ENCODE results near the gene PPP2R3C.
"Not testable (repeated sequence)": the region's sequence is repeated elsewhere in the genome, so short reads cannot be mapped to it uniquely, and the experiment has no call there.

The PPP2R3C gene

DNA sequence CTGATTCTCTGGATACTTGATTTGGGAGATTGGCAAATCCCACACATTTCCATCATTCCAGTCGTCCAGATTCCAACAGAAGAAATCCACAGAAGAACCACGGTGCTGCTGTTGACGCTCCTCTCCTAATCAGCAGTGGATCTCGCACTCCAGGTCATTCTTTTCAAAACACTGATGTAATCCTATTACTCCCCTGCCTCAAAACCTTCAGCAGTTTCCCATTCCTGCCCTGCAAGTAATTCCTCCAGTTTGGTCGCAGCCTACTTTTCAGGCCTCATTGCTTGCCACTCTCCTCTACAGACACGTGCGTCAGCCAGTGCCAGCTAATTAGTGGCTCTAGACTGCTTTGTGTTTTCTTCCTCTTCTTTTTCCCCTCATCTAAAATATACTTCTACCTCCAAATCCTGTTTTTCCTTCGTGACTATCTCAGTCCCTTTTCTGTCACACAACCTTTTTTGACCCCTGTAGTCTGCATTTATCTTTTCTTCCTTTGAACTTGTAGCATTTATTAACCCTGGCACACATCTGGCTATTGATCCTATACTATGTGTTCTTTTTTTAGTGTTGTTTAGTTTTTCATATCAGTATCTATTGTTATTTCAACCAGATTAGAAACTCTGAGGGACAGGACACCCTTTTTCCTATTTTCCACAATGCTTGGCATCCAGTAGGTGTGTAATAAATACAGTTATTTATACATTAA, 37.3 kb upstream of the PPP2R3C start:
- DNase-seq (ENCODE audit: extremely low read depth, low read depth): no peak
- TF ChIP-seq, protein P1, sequence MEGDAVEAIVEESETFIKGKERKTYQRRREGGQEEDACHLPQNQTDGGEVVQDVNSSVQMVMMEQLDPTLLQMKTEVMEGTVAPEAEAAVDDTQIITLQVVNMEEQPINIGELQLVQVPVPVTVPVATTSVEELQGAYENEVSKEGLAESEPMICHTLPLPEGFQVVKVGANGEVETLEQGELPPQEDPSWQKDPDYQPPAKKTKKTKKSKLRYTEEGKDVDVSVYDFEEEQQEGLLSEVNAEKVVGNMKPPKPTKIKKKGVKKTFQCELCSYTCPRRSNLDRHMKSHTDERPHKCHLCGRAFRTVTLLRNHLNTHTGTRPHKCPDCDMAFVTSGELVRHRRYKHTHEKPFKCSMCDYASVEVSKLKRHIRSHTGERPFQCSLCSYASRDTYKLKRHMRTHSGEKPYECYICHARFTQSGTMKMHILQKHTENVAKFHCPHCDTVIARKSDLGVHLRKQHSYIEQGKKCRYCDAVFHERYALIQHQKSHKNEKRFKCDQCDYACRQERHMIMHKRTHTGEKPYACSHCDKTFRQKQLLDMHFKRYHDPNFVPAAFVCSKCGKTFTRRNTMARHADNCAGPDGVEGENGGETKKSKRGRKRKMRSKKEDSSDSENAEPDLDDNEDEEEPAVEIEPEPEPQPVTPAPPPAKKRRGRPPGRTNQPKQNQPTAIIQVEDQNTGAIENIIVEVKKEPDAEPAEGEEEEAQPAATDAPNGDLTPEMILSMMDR (IDR thresholded peaks at IDR 0.05; ENCODE audit: low read depth, low read length): no peak

DNA sequence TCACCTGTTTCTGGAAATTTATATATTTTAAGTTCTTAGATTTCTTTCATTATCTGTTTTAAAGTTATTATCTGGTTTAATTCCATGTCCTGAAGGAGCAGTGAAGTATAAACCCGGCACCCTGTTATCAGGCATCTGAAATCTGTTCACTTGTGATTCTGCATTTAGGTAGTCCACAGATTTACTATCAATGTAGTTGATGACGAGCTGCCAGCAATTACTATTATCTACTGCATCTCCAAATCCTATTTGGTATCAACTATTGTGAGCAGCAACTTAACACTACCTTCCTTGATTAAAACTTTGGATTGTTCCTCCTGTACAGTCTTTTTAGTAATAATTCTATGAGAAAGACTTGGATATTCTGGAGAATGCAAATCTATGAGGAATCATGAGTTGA, 36.7 kb upstream of the PPP2R3C start:
- TF ChIP-seq, protein P1 (IDR thresholded peaks at IDR 0.05; ENCODE audit: low read depth, low read length): no peak
- no peak for DNase-seq (ENCODE audit: extremely low read depth, low read depth)

DNA sequence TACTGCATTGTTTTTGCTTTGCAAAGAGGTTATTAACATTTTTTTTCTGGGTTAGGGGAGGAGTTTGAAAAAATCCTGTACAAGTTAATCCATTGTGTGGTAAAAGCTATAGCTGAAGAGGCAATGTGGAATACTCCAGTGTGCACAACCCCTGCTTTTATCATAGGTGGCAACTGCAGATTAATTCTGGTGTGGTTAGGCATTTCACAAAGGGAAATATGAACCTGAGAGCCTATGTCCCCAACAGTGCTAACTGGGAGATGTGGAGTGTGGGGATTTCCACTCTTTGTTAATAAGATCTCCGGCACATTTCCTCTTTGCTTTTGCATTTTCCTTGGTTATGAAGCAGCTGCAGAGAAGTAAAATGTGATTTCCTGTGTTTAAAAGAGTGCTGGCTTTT, 34.2 kb upstream of the PPP2R3C start:
- no peak for DNase-seq (ENCODE audit: extremely low read depth, low read depth)
- TF ChIP-seq, protein P1 (IDR thresholded peaks at IDR 0.05; ENCODE audit: low read depth, low read length): no peak

DNA sequence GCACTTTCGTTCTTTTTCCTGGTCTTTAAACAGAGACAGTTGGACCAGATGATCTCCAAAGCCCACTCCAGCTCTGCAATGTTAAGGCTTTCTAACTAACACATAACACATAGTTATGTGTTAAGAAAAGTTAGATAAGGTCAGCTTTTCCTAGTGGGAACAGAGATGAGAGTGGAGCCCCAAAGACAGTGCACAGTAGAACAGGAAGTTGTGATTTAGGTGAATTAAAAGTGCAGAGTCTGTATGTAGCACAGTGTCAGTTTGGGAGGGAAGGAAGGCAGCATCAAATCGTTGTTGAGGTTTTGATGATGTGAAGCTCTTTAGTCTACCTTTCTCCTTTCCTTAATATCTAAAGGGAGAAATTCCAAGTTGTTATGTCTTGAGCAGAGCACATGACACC, 32.2 kb upstream of the PPP2R3C start:
- DNase-seq (ENCODE audit: extremely low read depth, low read depth): no peak
- TF ChIP-seq, protein P1 (IDR thresholded peaks at IDR 0.05; ENCODE audit: low read depth, low read length): no peak

DNA sequence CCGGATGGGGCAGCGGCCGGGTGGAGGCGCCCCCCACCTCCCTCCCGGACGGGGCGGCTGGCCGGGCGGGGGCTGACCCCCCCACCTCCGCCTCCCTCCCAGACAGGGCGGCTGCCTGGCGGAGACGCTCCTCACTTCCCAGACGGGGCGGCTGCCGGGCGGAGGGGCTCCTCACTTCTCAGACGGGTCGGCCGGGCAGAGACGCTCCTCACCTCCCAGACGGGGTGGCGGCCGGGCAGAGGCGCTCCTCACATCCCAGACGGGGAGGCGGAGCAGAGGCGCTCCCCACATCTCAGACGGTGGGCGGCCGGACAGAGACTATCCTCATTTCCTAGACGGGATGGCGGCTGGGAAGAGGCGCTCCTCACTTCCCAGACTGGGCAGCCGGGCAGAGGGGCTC, 30.7 kb upstream of the PPP2R3C start:
- DNase-seq (ENCODE audit: extremely low read depth, low read depth): not testable (repeated sequence)

DNA sequence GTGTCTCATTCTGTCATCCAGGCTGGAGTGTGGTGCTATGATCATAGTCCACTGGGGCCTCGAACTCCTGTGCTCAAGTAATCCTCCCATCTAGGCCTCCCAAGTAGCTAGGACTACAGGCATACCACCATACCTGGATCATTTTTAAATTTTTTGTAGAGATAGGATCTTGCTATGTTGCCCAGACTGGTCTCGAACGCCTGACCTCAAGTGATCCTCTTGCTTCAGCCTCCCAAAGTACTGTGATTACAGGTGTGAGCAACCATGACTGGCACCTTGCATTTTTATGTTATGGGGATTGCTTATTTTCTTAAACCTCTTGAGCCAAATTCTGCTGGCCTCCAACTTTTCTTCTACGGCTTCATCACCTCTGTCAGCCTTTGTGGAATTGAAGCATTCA, 27.4 kb upstream of the PPP2R3C start:
- TF ChIP-seq, protein P1 (IDR thresholded peaks at IDR 0.05; ENCODE audit: low read depth, low read length): no peak
- DNase-seq (ENCODE audit: extremely low read depth, low read depth): no peak

DNA sequence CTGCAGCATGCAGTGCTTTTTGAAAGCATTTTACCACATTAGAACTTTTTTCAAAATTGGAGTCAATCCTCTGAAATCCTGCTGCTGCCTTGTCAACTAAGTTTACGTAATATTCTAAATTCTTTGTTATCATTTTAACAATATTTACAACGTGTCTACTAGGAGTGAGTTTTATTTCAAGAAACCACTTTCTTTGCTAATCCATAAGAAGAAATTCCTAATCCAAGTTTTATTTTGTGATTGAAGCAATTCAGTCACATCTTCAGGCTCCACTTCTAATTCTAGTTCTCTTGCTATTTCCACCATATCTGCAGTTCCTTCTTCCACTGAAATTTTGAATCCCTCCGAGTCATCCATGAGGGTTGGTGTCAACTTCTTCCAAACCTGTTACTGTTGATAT, 25.9 kb upstream of the PPP2R3C start:
- TF ChIP-seq, protein P1 (IDR thresholded peaks at IDR 0.05; ENCODE audit: low read depth, low read length): no peak
- DNase-seq (ENCODE audit: extremely low read depth, low read depth): no peak

DNA sequence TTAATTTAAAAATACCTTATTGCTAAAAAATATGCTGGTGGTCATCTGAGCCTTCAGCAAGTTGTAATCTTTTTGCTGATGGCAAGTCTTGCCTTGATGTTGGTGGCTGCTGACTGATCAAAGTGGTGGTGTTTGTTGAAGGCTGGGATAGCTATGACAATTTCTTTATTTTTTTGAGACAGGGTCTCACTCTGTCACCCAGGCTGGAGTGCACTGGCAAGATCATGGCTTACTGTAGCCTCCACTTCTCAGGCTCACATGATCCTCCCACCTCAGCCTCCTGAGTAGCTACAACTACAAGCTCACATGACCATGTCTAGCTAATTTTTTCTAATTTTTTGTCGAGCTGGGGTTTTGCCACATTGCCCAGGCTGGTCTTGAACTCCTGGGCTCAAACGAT, 25.4 kb upstream of the PPP2R3C start:
- DNase-seq (ENCODE audit: extremely low read depth, low read depth): no peak
- TF ChIP-seq, protein P1 (IDR thresholded peaks at IDR 0.05; ENCODE audit: low read depth, low read length): no peak

All from AG09319 (cell line).